ENCODE measurements around the gene CASP3.

DNA sequence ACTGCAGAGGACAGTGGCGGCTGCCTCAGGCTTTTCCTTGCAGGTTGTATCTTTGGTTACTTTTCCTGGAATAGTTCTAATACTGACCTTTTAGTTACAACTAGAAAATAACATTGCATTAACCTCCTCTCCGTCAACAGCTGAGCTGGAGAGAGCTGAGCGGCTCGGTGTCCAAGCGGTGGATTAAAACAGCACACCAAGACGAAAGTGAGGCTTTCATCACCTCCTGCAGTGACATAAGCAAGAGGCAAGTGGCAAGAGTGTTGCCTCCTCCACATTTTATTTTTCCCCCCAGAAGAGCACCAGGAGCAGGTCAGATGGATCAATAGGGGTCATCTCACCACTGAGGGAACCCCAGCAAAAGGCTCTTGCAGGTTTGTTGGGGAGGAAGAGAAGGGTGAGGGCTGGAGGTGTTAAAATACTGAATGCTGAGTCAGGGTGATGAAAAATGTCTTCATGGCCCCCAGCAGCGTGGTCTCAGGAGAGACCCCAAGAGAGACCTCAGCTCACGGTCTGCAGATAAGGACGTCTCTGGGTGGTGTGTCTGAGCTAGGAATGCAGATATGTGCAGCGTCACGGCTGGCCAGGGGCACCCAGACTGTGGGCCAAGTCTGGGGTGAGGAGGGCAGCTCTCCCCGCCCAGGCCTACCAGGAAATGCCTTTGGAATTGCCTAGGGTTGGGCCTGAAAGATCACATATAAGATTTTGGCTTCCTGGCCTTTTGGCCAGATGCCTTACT lies 50.3 kb downstream of the CASP3 start:
- TF ChIP-seq, protein P1, sequence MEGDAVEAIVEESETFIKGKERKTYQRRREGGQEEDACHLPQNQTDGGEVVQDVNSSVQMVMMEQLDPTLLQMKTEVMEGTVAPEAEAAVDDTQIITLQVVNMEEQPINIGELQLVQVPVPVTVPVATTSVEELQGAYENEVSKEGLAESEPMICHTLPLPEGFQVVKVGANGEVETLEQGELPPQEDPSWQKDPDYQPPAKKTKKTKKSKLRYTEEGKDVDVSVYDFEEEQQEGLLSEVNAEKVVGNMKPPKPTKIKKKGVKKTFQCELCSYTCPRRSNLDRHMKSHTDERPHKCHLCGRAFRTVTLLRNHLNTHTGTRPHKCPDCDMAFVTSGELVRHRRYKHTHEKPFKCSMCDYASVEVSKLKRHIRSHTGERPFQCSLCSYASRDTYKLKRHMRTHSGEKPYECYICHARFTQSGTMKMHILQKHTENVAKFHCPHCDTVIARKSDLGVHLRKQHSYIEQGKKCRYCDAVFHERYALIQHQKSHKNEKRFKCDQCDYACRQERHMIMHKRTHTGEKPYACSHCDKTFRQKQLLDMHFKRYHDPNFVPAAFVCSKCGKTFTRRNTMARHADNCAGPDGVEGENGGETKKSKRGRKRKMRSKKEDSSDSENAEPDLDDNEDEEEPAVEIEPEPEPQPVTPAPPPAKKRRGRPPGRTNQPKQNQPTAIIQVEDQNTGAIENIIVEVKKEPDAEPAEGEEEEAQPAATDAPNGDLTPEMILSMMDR (conservative IDR thresholded peaks at IDR 0.05 in 1 of 2, IDR thresholded peaks at IDR 0.05 in 1 of 2; ENCODE audit: extremely low read depth in 1 of 2, insufficient read depth in 1 of 2, low read depth in 1 of 2, low read length in 2 of 2) = no peak
- no peak for TF ChIP-seq EZH2 (IDR thresholded peaks at IDR 0.05; ENCODE audit: borderline replicate concordance, low read length)
